SK-N-SH (cell line): ENCODE data around the gene USP12. TPM values are rescaled to one million over a fixed set of nuclear protein-coding genes. Genes with fewer than 3 reads are reported as not detected.

Source experiments
- CTCF ChIA-PET: fragments of 300-600, 350-600 bp; formaldehyde crosslinking; extraction: SDS; loops from one replicate; lab custom pipeline; 2021; lab: Yijun Ruan, JAX
- POLR2A ChIA-PET: fragments of 350-600 bp; sonication (Branson Sonifier 250); formaldehyde crosslinking; extraction: SDS; loops from one replicate; lab custom pipeline; 2020; ENCODE audit warnings: antibody characterized with exemption, inconsistent platforms; lab: Yijun Ruan, JAX
- DNase-seq: peaks from one replicate; pipeline ENCODE4 v3.0.0; 2012
- H2AFZ ChIP-seq: fragments of 200-600 bp; sonication (generic); 2 replicates; pipeline ENCODE4 v1.8.1; 2016; ENCODE audit warnings: antibody characterized with exemption, mild to moderate bottlenecking, low read depth
- H3F3A ChIP-seq: fragments of 200-600 bp; sonication (generic); replicated peaks from 2 replicates; pipeline ENCODE3; 2016; ENCODE audit warnings: antibody characterized with exemption, mild to moderate bottlenecking; ENCODE audit not compliant: insufficient read depth
- H3K27ac ChIP-seq, 2 experiments: fragments of 200-500 bp in 1 of 2; fragments of 200-600 bp in 1 of 2; sonication (Bioruptor generic) in 1 of 2; sonication (generic), shearing (Covaris generic) in 1 of 2; 2 replicates each; pipeline versions ENCODE4 v1.5.1 to v1.6.1; 2014 to 2016; ENCODE audit warnings: low read depth in 2 of 2, inconsistent platforms in 1 of 2, low read length in 1 of 2, mild to moderate bottlenecking in 1 of 2, mixed read lengths in 1 of 2
- H3K27me3 ChIP-seq: fragments of 200-600 bp; sonication (generic), shearing (Covaris generic); 2 replicates; pipeline ENCODE4 v1.6.1; 2016; ENCODE audit warnings: mixed run types; ENCODE audit not compliant: insufficient read depth
- H3K36me3 ChIP-seq, 2 experiments: fragments of 200-500 bp in 1 of 2; fragments of 200-600 bp in 1 of 2; sonication (Bioruptor generic) in 1 of 2; sonication (generic) in 1 of 2; replicated peaks in 1 of 2; 2 replicates each; pipeline versions ENCODE3 to v1.5.1; 2014 to 2016; ENCODE audit warnings: low read length in 1 of 2, mild to moderate bottlenecking in 1 of 2; ENCODE audit not compliant: insufficient read depth in 2 of 2, control insufficient read depth in 1 of 2
- H3K4me1 ChIP-seq, 2 experiments: fragments of 200-500 bp in 1 of 2; fragments of 200-600 bp in 1 of 2; sonication (Bioruptor generic) in 1 of 2; sonication (generic), shearing (Covaris generic) in 1 of 2; 2 replicates each; pipeline versions ENCODE4 v1.5.1 to v1.6.1; 2014 to 2016; ENCODE audit warnings: low read depth in 1 of 2, low read length in 1 of 2, mixed run types in 1 of 2; ENCODE audit not compliant: insufficient read depth in 2 of 2, control insufficient read depth in 1 of 2
- H3K4me2 ChIP-seq: fragments of 200-600 bp; sonication (generic), shearing (Covaris generic); 2 replicates; pipeline ENCODE4 v1.6.1; 2017; ENCODE audit warnings: mixed run types
- H3K4me3 ChIP-seq, 2 experiments: fragments of 200-500 bp in 1 of 2; fragments of 200-600 bp in 1 of 2; sonication (Bioruptor generic) in 1 of 2; sonication (generic), shearing (Covaris generic) in 1 of 2; 2 replicates each; pipeline versions ENCODE4 v1.5.1 to v1.8.1; 2014 to 2016; ENCODE audit warnings: low read depth in 2 of 2, inconsistent platforms in 1 of 2, low read length in 1 of 2, mild to moderate bottlenecking in 1 of 2, mixed read lengths in 1 of 2, moderate library complexity in 1 of 2
- H3K79me2 ChIP-seq: fragments of 200-600 bp; sonication (generic); 2 replicates; pipeline ENCODE4 v1.8.1; 2017; ENCODE audit warnings: mild to moderate bottlenecking; ENCODE audit not compliant: insufficient read depth
- H3K9ac ChIP-seq: fragments of 200-600 bp; sonication (generic); 2 replicates; pipeline ENCODE4 v1.6.1; 2017; ENCODE audit warnings: mixed run types
- H3K9me2 ChIP-seq: fragments of 200-600 bp; sonication (generic); 2 replicates; pipeline ENCODE4 v1.6.1; 2017; ENCODE audit warnings: mixed run types
- H3K9me3 ChIP-seq: fragments of 200-600 bp; sonication (generic); 2 replicates; pipeline ENCODE4 v1.6.1; 2017; ENCODE audit warnings: mixed run types, mild to moderate bottlenecking, moderate library complexity
- H4K20me1 ChIP-seq: fragments of 200-600 bp; sonication (generic); 2 replicates; pipeline ENCODE4 v1.6.1; 2017; ENCODE audit warnings: mild to moderate bottlenecking, mixed run types; ENCODE audit not compliant: insufficient read depth
- CTCF ChIP-seq: fragments of 200-600 bp; sonication (generic); IDR thresholded peaks from 2 replicates; pipeline ENCODE4 v1.6.1; 2017; ENCODE audit warnings: antibody characterized with exemption, mild to moderate bottlenecking, moderate library complexity
- ELF1 ChIP-seq: IDR thresholded peaks from 2 replicates; pipeline ENCODE4 v1.4.0; 2012
- FOXM1 ChIP-seq: IDR thresholded peaks from 2 replicates; pipeline ENCODE4 v1.4.0; 2012; ENCODE audit warnings: low read depth, mild to moderate bottlenecking
- GABPA ChIP-seq: IDR thresholded peaks from 2 replicates; pipeline ENCODE4 v1.4.0; 2012; ENCODE audit warnings: low read depth, mild to moderate bottlenecking
- MAX ChIP-seq: IDR thresholded peaks from 2 replicates; pipeline ENCODE4 v1.4.0; 2012; ENCODE audit warnings: low read depth
- NRF1 ChIP-seq: IDR thresholded peaks from 2 replicates; pipeline ENCODE4 v1.6.1; 2012; ENCODE audit warnings: low read depth, mild to moderate bottlenecking, low read length
- PBX3 ChIP-seq: IDR thresholded peaks from 2 replicates; pipeline ENCODE4; 2012
- REST ChIP-seq: IDR thresholded peaks from 2 replicates; pipeline ENCODE4 v1.6.1; 2012; ENCODE audit warnings: mild to moderate bottlenecking, low read depth, low read length, moderate library complexity
- TCF12 ChIP-seq: IDR thresholded peaks from 2 replicates; pipeline ENCODE4 v1.4.0; 2012
- TEAD4 ChIP-seq: IDR thresholded peaks from 2 replicates; pipeline ENCODE4 v1.4.0; 2012; ENCODE audit warnings: mild to moderate bottlenecking, borderline replicate concordance; ENCODE audit not compliant: insufficient read depth
- ZBTB33 ChIP-seq: IDR thresholded peaks from 2 replicates; pipeline ENCODE4 v1.4.0; 2012; ENCODE audit warnings: low read depth, borderline replicate concordance
- WGBS: methylation state at CpG from one replicate; pipeline ENCODE4 v1.1.6; 2017; ENCODE audit warnings: low lambda C conversion rate; 5-methylcytosine and 5-hydroxymethylcytosine counted together
- polyA plus RNA-seq, 3 experiments: library from polyadenylated mRNA; depleted of rRNA; stranded (reverse); fragments of >200 nt; gene quantifications; 2 replicates each; pipeline ENCODE4 v1.2.3, GENCODE V29; 2012

Gene USP12
- polyA plus RNA-seq, 1 of the 3 experiments (the other 2 are of a cell fraction): 5.0 TPM

- H3K79me2 ChIP-seq: peaks cover 26% of the 10 kb centered on the region
- POLR2A ChIA-PET: no interaction called here
- no peaks in the 10 kb centered on the region for H3K27me3 ChIP-seq
- TF ChIP-seq CTCF (no peak), GABPA (no peak), TEAD4 (no peak)
- TF ChIP-seq, all 33 proteins: peak for 0
- CTCF ChIA-PET: interaction anchor here (0.9 kb wide), 1 partner anchor 39 kb away, joined by 5 read pairs; no protein-coding TSS in a partner anchor
- H3F3A ChIP-seq: peaks cover 3% of the 10 kb centered on the region
- H3K4me3 ChIP-seq: no peak overlapping the region
- H3K9ac ChIP-seq: no peak overlapping the region
- 70% methylated on average over 4 of the region's 4 CpGs for WGBS
- H4K20me1 ChIP-seq: no peaks in the 10 kb centered on the region
- no peak overlapping the region for H3K27ac ChIP-seq
- H2AFZ ChIP-seq: no peak overlapping the region
- peaks cover 15 to 32% of the 10 kb centered on the region in 2 experiments for H3K36me3 ChIP-seq
- no peaks in the 10 kb centered on the region for H3K9me2 ChIP-seq
- no peaks in the 10 kb centered on the region for H3K9me3 ChIP-seq
- no peak for DNase-seq
- no peaks in the 10 kb centered on the region for H3K4me1 ChIP-seq
- no peak overlapping the region for H3K4me2 ChIP-seq
Observed at GRCh38 chr13:27104606-27105005, 67.0 kb downstream of the USP12 start.

GRCh38 chr13:27101847-27102246 lies 69.8 kb downstream of the USP12 start:
- no peak for TF ChIP-seq FOXM1
- TF ChIP-seq NRF1: no peak
- no peak for TF ChIP-seq TCF12
- no peaks in the 10 kb centered on the region for H3K9me3 ChIP-seq
- H3K27ac ChIP-seq: no peak overlapping the region
- H3K4me2 ChIP-seq: no peak overlapping the region
- peaks cover 15 to 41% of the 10 kb centered on the region in 2 experiments for H3K36me3 ChIP-seq
- DNase-seq: no peak
- peaks cover 3% of the 10 kb centered on the region for H3F3A ChIP-seq
- H4K20me1 ChIP-seq: no peaks in the 10 kb centered on the region
- no peaks in the 10 kb centered on the region for H3K9me2 ChIP-seq
- no peak overlapping the region for H2AFZ ChIP-seq
- no peak overlapping the region for H3K9ac ChIP-seq
- H3K4me1 ChIP-seq: no peaks in the 10 kb centered on the region
- ChIA-PET POLR2A (interaction anchor here (0.6 kb wide), 1 partner anchor 260 kb away, joined by 3 read pairs; no protein-coding TSS in a partner anchor), CTCF (no interaction called here)
- H3K79me2 ChIP-seq: peaks cover 12% of the 10 kb centered on the region
- H3K4me3 ChIP-seq: no peak overlapping the region
- H3K27me3 ChIP-seq: no peaks in the 10 kb centered on the region
- 97% methylated on average over 3 of the region's 3 CpGs for WGBS

- ChIA-PET POLR2A (interaction anchor here (0.6 kb wide), 1 partner anchor 261 kb away, joined by 3 read pairs; no protein-coding TSS in a partner anchor), CTCF (no interaction called here)
- Histone ChIP-seq H3K27ac (no peak overlapping the region), H2AFZ (no peak overlapping the region), H3F3A (peaks cover 3% of the 10 kb centered on the region), H3K36me3 (peaks cover 15 to 46% of the 10 kb centered on the region in 2 experiments), H3K4me3 (no peak overlapping the region), H3K4me2 (no peak overlapping the region), H3K9me2 (no peaks in the 10 kb centered on the region), H3K9me3 (no peaks in the 10 kb centered on the region), H3K4me1 (no peaks in the 10 kb centered on the region), H4K20me1 (no peaks in the 10 kb centered on the region; the same call in 1 of the 2 replicates), H3K9ac (no peak overlapping the region), H3K27me3 (no peaks in the 10 kb centered on the region), H3K79me2 (peaks cover 11% of the 10 kb centered on the region)
- 88% methylated on average over 1 of the region's 1 CpG for WGBS
- TF ChIP-seq REST (no peak), ZBTB33 (no peak), MAX (no peak), PBX3 (no peak), ELF1 (no peak)
- DNase-seq: no peak
Observed at GRCh38 chr13:27101289-27101688, 70.3 kb downstream of the USP12 start.
